Endothelial cell of umbilical vein (primary cell): ENCODE data around the gene KIF21B. TPM values are rescaled to one million over a fixed set of nuclear protein-coding genes. Genes with fewer than 3 reads are reported as not detected.

Experiments
- BruUV-seq: library from RNA; stranded (reverse); fragments of 400-500 nt; replicated peaks from 2 replicates; lab custom pipeline; 2021; lab: Mats Ljungman, UMichigan
- CTCF ChIA-PET: fragments of 300-600, 350-600 bp; sonication (Branson Sonifier 250); formaldehyde crosslinking; loops from one replicate; lab custom pipeline; 2021; ENCODE audit warnings: antibody characterized with exemption, inconsistent platforms; lab: Charles Lee
- POLR2A ChIA-PET: fragments of 300-600, 350-600 bp; sonication (Branson Sonifier 250); formaldehyde crosslinking; loops from one replicate; lab custom pipeline; 2021; ENCODE audit warnings: antibody characterized with exemption, inconsistent platforms; lab: Charles Lee
- DNase-seq: peaks from one replicate; pipeline ENCODE4 v3.0.0-alpha.2; 2011; ENCODE audit warnings: low read depth, low spot score
- FAIRE-seq: peaks from 2 replicates; lab custom pipeline; 2011; peaks lifted over from hg19 to GRCh38; lab: Jason Lieb, UNC
- H2AFZ ChIP-seq: 2 replicates; pipeline ENCODE4 v1.6.0; 2012; ENCODE audit warnings: low read depth, low read length, control low read depth, inconsistent platforms
- H3K27ac ChIP-seq: 2 replicates; pipeline ENCODE4 v1.5.1; 2011; ENCODE audit warnings: low read depth, mild to moderate bottlenecking, control low read depth, low read length, moderate library complexity; ENCODE audit not compliant: insufficient read depth
- H3K27me3 ChIP-seq, 2 experiments: 2 replicates each; pipeline versions ENCODE4 v1.6.0 to v1.6.1; 2011; ENCODE audit warnings: low read length in 2 of 2, mixed read lengths in 1 of 2; ENCODE audit not compliant: control insufficient read depth in 2 of 2, insufficient read depth in 2 of 2
- H3K36me3 ChIP-seq, 2 experiments: 2 replicates in 1 of 2; 3 replicates in 1 of 2; pipeline ENCODE4 v1.5.1; 2011; ENCODE audit warnings: low read length in 2 of 2, mild to moderate bottlenecking in 1 of 2, moderate library complexity in 1 of 2; ENCODE audit not compliant: control insufficient read depth in 2 of 2, insufficient read depth in 2 of 2; ENCODE audit errors: extremely low read depth in 1 of 2
- H3K4me1 ChIP-seq: 3 replicates; pipeline ENCODE4 v1.5.1; 2011; ENCODE audit warnings: mild to moderate bottlenecking, low read length; ENCODE audit not compliant: control insufficient read depth, insufficient read depth; ENCODE audit errors: extremely low read depth
- H3K4me2 ChIP-seq: 2 replicates; pipeline ENCODE4 v1.6.1; 2011; ENCODE audit warnings: low read length, control low read depth, mixed read lengths; ENCODE audit not compliant: insufficient read depth
- H3K4me3 ChIP-seq, 3 experiments: fragments of 200-600 bp in 1 of 3; sonication (generic), shearing (Covaris generic) in 1 of 3; replicated peaks in 1 of 3; 2 replicates each; pipeline ENCODE4 v1.5.1; 2011 to 2016; ENCODE audit warnings: control low read depth in 3 of 3, low read length in 3 of 3, mild to moderate bottlenecking in 2 of 3, inconsistent platforms in 1 of 3, low read depth in 1 of 3, moderate library complexity in 1 of 3; ENCODE audit not compliant: insufficient read depth in 1 of 3
- H3K79me2 ChIP-seq: 2 replicates; pipeline ENCODE4 v1.6.0; 2012; ENCODE audit warnings: low read length, inconsistent platforms; ENCODE audit not compliant: control insufficient read depth, insufficient read depth
- H3K9ac ChIP-seq: replicated peaks from 2 replicates; pipeline ENCODE3; 2011; ENCODE audit warnings: low read length, control low read depth; ENCODE audit not compliant: insufficient read depth; ENCODE audit errors: extremely low read depth
- H3K9me1 ChIP-seq: replicated peaks from 3 replicates; pipeline ENCODE4 v1.6.0; 2011; ENCODE audit warnings: mild to moderate bottlenecking, low read length; ENCODE audit not compliant: control insufficient read depth, insufficient read depth; ENCODE audit errors: extremely low read depth
- H3K9me3 ChIP-seq: replicated peaks from 2 replicates; pipeline ENCODE4 v1.5.1; 2012; ENCODE audit warnings: low read length, inconsistent platforms; ENCODE audit not compliant: control insufficient read depth, insufficient read depth
- H4K20me1 ChIP-seq: replicated peaks from 2 replicates; pipeline ENCODE3; 2011; ENCODE audit warnings: mild to moderate bottlenecking, low read length; ENCODE audit not compliant: control insufficient read depth, insufficient read depth; ENCODE audit errors: extremely low read depth
- CTCF ChIP-seq, 2 donors: IDR thresholded peaks; 1 replicate in 1 of 2; 2 replicates in 1 of 2; pipeline ENCODE4 v1.5.1; 2011; ENCODE audit warnings: low read length in 2 of 2, mild to moderate bottlenecking in 2 of 2, moderate library complexity in 2 of 2, control low read depth in 1 of 2, inconsistent platforms in 1 of 2, low read depth in 1 of 2; ENCODE audit not compliant: insufficient read depth in 1 of 2; ENCODE audit errors: extremely low read depth in 1 of 2
- EZH2 ChIP-seq: IDR thresholded peaks from 2 replicates; pipeline ENCODE4 v1.6.1; 2012; ENCODE audit warnings: borderline replicate concordance, low read depth, mild to moderate bottlenecking, moderate library complexity, low read length, inconsistent platforms; ENCODE audit not compliant: severe bottlenecking
- FOS ChIP-seq: IDR thresholded peaks from 2 replicates; pipeline ENCODE4 v1.6.1; 2011; ENCODE audit warnings: mild to moderate bottlenecking, low read length, moderate library complexity, borderline replicate concordance; ENCODE audit not compliant: insufficient read depth
- GATA2 ChIP-seq: IDR thresholded peaks from 2 replicates; pipeline ENCODE4 v1.7.0; 2011; ENCODE audit warnings: low read depth, mild to moderate bottlenecking, moderate library complexity, mixed read lengths, low read length; ENCODE audit not compliant: insufficient read length, insufficient read depth
- JUN ChIP-seq: IDR thresholded peaks from 2 replicates; pipeline ENCODE4 v1.6.1; 2011; ENCODE audit warnings: borderline replicate concordance, low read depth; ENCODE audit not compliant: insufficient read length, insufficient read depth
- MYC ChIP-seq: IDR thresholded peaks from one replicate; pipeline ENCODE4 v1.6.1; 2011; ENCODE audit warnings: mild to moderate bottlenecking, low read depth, low read length
- POLR2A ChIP-seq: IDR thresholded peaks from 2 replicates; pipeline ENCODE4 v1.6.1; 2012; ENCODE audit warnings: low read depth, mild to moderate bottlenecking, control low read depth, low read length
- POLR2AphosphoS5 ChIP-seq: IDR thresholded peaks from 2 replicates; pipeline ENCODE4 v1.6.1; 2012; ENCODE audit warnings: low read depth, mild to moderate bottlenecking, control low read depth, low read length, moderate library complexity; ENCODE audit not compliant: insufficient read depth
- dilution Hi-C: fragments of 300-500 bp; cut with MboI; formaldehyde crosslinking; loops from one replicate; pipeline ENCODE4 v1.15.0; 2019; ENCODE audit warnings: low sequenced_read_pairs; ENCODE audit not compliant: extremely low pct_ligation_motif_present
- intact Hi-C: fragments of 100-400 bp; cut with micrococcal nuclease; formaldehyde crosslinking; loops from one replicate; pipeline ENCODE4 v1.10.0; 2022
- polyA plus RNA-seq, 4 experiments: library from polyadenylated mRNA; depleted of rRNA in 3 of 4; stranded (reverse) in 3 of 4; unstranded in 1 of 4; fragments of >200 nt; gene quantifications; 2 replicates each; pipeline versions ENCODE4 v1.2.1 to v1.2.3, GENCODE V29; 2011 to 2012; ENCODE audit warnings: missing spikeins in 1 of 4
- total RNA-seq: library from RNA; stranded (reverse); gene quantifications from 2 replicates; pipeline ENCODE4 v1.2.3, GENCODE V29; 2021
- TF ChIP-seq, protein P1 (sequence below): IDR thresholded peaks from 2 replicates; pipeline ENCODE4 v1.6.1; 2011; ENCODE audit not compliant: insufficient read depth, insufficient read length

The KIF21B gene
- total and polyA plus RNA-seq, 2 donors (not counting 3 experiments of a cell fraction or from before 2014, with no cell fraction given): 1.9 to 4.4 TPM

DNA sequence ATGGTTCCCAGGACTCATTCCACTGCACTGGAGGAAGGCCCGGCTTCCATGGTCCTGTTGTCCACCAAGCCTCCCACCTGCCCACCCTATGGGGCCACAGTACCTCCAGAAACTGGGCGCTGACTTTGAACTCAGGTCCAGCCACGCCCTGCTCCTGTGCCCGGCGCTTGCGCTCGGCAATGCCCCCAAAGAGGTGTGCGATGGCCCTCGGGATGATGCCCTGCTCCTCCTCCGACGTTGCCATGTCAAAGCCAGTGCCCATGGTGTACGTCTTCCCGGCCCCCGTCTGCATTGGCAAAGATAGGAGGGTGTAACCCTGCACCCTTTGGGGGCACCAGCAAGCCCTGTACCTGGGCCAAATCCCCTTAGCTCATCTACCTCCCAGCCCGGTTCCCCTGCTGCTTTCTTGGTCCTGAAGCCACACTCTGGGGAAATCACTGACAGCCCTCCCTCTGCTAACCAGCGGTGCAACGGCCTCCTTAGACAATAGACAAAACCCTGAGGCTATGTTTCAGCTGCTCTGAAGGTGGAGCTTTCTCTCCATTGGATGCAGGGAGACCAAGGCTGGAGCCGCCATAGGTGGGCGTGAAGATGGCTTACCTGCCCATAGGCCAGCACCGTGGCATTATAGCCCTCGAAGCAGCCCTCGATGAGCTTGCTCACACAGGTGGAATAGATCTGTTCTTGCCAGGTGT lies 14.7 kb downstream of the KIF21B start:
- Histone ChIP-seq H3K9ac (no peak overlapping the region), H3K27ac (no peak overlapping the region), H3K4me3 (no peak overlapping the region), H3K4me1 (peaks cover 6% of the 10 kb centered on the region), H3K79me2 (no peaks in the 10 kb centered on the region), H3K27me3 (no peaks in the 10 kb centered on the region), H4K20me1 (no peaks in the 10 kb centered on the region), H3K4me2 (no peak overlapping the region), H2AFZ (no peak overlapping the region), H3K36me3 (no peaks in the 10 kb centered on the region), H3K9me3 (no peaks in the 10 kb centered on the region), H3K9me1 (no peaks in the 10 kb centered on the region)
- DNase-seq (no peak), FAIRE-seq (no peak)
- intact Hi-C loops (no loop called here), dilution Hi-C loops (no loop called here)
- ChIA-PET POLR2A (no interaction called here), CTCF (interaction anchor here (1.2 to 4.5 kb wide), 4 partner anchors 12 to 36 kb away, joined by 3 to 22 read pairs (median 9); no protein-coding TSS in a partner anchor)
- TF ChIP-seq, protein P1, sequence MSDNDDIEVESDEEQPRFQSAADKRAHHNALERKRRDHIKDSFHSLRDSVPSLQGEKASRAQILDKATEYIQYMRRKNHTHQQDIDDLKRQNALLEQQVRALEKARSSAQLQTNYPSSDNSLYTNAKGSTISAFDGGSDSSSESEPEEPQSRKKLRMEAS: no peak
- TF ChIP-seq POLR2A (no peak), GATA2 (no peak), POLR2AphosphoS5 (no peak)
- BruUV-seq: no TSS peak

- H2AFZ ChIP-seq: no peak overlapping the region
- no TSS peak for BruUV-seq
- no peaks in the 10 kb centered on the region for H3K36me3 ChIP-seq
- H3K9ac ChIP-seq: no peak overlapping the region
- peaks cover 4% of the 10 kb centered on the region for H3K4me1 ChIP-seq
- FAIRE-seq (no peak), DNase-seq (no peak)
- H3K9me3 ChIP-seq: no peaks in the 10 kb centered on the region
- no peaks in the 10 kb centered on the region for H3K79me2 ChIP-seq
- intact Hi-C loops: no loop called here
- no peaks in the 10 kb centered on the region for H3K9me1 ChIP-seq
- H3K27ac ChIP-seq: no peak overlapping the region
- H3K4me2 ChIP-seq: no peak overlapping the region
- H3K27me3 ChIP-seq: no peaks in the 10 kb centered on the region
- no peak for TF ChIP-seq POLR2A
- TF ChIP-seq JUN: no peak
- TF ChIP-seq, protein P1: no peak
- no peak for TF ChIP-seq EZH2
- TF ChIP-seq GATA2: no peak
- TF ChIP-seq POLR2AphosphoS5: no peak
- no peak for TF ChIP-seq FOS
- TF ChIP-seq CTCF (IDR thresholded peaks at IDR 0.05; ENCODE audit: extremely low read depth in 1 of 2, insufficient read depth in 1 of 2, low read depth in 1 of 2, low read length in 2 of 2): no peak
- no peak for TF ChIP-seq MYC
- H3K4me3 ChIP-seq: no peak overlapping the region
- ChIA-PET CTCF (no interaction called here), POLR2A (no interaction called here)
- dilution Hi-C loops: no loop called here
- no peaks in the 10 kb centered on the region for H4K20me1 ChIP-seq
These were observed 16.0 kb downstream of the KIF21B start for GRCh38 chr1:201007481-201007880.
